ENCODE measurements around the gene FAM217A.

The FAM217A gene

DNA sequence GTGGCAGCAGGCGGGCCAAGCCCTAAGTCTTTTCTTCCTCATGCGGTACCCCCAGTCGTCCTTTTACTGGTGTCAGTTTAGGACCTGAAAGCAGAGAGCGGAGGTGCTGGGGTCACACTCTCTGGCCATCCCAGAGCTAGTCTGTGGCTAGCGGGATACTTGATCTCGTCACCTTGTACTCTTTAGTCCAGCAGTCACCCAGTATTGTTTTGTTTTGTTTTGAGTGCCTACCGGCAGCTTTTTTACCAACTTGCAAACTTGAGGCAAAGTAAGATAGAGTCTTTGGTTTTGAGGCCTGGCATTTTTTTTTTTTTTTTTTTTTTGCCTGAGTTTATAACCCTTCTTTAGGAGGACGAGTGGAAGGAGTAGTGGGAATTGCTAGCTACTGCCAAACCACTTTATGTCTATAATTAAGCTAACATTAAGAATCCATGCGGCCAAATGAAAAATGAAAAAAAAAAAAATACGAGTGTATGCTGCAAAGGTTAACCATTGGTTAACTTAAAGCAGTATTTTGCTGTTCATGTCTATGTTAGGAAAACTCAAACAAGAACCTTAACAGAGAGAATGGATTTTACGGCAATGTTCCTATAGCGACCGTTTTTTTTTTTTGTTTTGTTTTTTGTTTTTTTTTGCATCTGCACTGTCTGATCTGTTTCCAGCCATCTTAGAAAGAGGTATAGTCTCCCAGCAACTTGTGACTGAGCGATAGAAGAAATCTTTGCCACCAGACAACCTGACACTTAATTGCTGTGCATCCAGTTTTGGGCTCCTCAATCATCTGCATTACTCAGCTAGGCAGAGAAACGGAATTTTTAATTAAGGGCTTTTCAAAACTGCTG is 56.9 kb downstream of the FAM217A start:
- no peak for DNase-seq (ENCODE audit: low read depth in 3 of 3)

DNA sequence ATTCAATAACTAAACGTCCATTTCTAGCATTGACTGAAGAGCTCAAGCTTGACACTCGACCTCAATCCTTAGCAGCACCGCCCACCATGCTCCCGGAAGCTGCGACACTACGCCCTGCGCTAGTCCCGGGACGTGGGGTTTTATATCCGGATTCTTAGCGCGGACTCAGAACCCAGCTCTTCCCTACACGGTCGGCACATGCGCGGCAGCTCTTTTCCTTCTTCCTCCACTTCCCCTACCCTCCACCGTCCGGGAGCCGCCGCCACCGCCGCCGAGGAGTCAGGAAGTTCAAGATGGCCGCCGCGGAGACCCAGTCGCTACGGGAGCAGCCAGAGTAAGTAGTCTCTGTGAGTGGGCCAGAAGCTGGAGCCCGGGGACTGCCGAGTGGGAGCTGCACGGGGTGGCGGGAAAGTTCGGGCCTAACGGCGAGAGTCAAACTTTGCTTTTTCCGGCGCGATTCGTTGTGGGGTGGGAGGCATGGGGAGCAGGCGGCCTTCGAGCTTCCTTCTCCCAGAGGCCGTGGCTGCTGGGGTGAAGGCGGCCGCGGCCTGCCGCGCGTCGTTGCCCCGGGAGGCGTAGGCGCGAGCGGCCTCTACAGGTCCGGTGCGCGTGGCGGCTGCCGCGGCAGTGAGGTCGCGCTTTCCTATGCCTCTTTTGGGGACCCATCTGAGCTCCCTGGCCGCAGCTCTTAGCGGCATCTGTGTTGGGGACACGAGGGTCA is 57.6 kb downstream of the FAM217A start:
- peak; percentile 77 to 92 (median 79) for DNase-seq (ENCODE audit: low read depth in 3 of 3)

- no peak for DNase-seq (ENCODE audit: low read depth in 3 of 3)
Measured at GRCh38 chr6:4020822-4021132, 58.2 kb downstream of the FAM217A start.

DNA sequence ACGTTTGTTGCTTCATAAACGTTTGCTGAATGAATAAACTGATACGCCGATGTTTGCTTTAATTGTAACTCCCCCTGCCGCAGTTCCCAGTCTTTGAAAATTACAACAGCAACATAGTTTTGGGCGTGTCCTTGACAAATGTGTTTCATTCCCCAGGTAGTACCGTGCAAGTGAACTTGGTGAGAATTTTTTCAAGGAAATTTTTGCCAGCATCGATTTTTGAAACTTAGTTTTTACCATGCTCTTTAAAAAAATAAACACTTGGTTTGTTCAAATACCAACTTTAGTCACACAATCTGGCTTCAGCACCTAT is 60.1 kb downstream of the FAM217A start:
- no peak for DNase-seq (ENCODE audit: low read depth in 3 of 3)

All from stimulated activated CD4-positive, alpha-beta T cell treated with anti-CD3 and anti-CD28 coated beads, TNF-alpha, amount 100 ng/mL, for 24 hours (primary cell).